DND-41 (cell line): ENCODE results near the gene ARHGEF39.

ENCODE experiments used
- ATAC-seq: fragments of 200-7000 bp; cut with Tn5 transposase; 3 replicates; pipeline ENCODE4 v1.9.1; 2021; ENCODE audit warnings: low read depth; ENCODE audit not compliant: insufficient read depth
- DNase-seq: peaks from one replicate; pipeline ENCODE4 v3.0.0-alpha.2; 2020
- H2AFZ ChIP-seq: 2 replicates; pipeline ENCODE4 v1.6.0; 2012; ENCODE audit warnings: low read depth, low read length
- H3K27ac ChIP-seq: 2 replicates; pipeline ENCODE4 v1.5.1; 2012; ENCODE audit warnings: low read length, inconsistent platforms
- H3K27me3 ChIP-seq: fragments of 200-600 bp; sonication (generic); 2 replicates; pipeline ENCODE4 v1.6.0; 2012; ENCODE audit warnings: low read length, mild to moderate bottlenecking, inconsistent platforms; ENCODE audit not compliant: insufficient read depth, poor library complexity
- H3K36me3 ChIP-seq: 2 replicates; pipeline ENCODE4 v1.5.1; 2012; ENCODE audit warnings: low read length, inconsistent platforms; ENCODE audit not compliant: insufficient read depth
- H3K4me1 ChIP-seq: 2 replicates; pipeline ENCODE4 v1.5.1; 2012; ENCODE audit warnings: mild to moderate bottlenecking, low read length; ENCODE audit not compliant: insufficient read depth
- H3K4me2 ChIP-seq: 2 replicates; pipeline ENCODE4 v1.6.0; 2012; ENCODE audit warnings: mild to moderate bottlenecking, moderate library complexity, low read length, inconsistent platforms; ENCODE audit not compliant: insufficient read depth
- H3K4me3 ChIP-seq, 2 experiments: fragments of 200-600 bp in 1 of 2; shearing (Covaris generic) in 1 of 2; 2 replicates each; pipeline ENCODE4 v1.5.1; 2012 to 2016; ENCODE audit warnings: inconsistent platforms in 2 of 2, low read length in 2 of 2, mild to moderate bottlenecking in 2 of 2, low read depth in 1 of 2, moderate library complexity in 1 of 2
- H3K79me2 ChIP-seq: 2 replicates; pipeline ENCODE4 v1.6.0; 2012; ENCODE audit warnings: low read length, inconsistent platforms; ENCODE audit not compliant: insufficient read depth
- H3K9ac ChIP-seq: 2 replicates; pipeline ENCODE4 v1.6.0; 2012; ENCODE audit warnings: low read depth, mild to moderate bottlenecking, inconsistent platforms, low read length, moderate library complexity
- H3K9me3 ChIP-seq: 2 replicates; pipeline ENCODE4 v1.5.1; 2012; ENCODE audit warnings: low read length, moderate library complexity, mild to moderate bottlenecking, inconsistent platforms; ENCODE audit not compliant: insufficient read depth, severe bottlenecking
- H4K20me1 ChIP-seq: 2 replicates; pipeline ENCODE4 v1.6.0; 2012; ENCODE audit warnings: low read length; ENCODE audit not compliant: insufficient read depth
- EZH2 ChIP-seq: IDR thresholded peaks from 3 replicates; pipeline ENCODE4 v1.6.1; 2012; ENCODE audit warnings: borderline replicate concordance, low read depth, mild to moderate bottlenecking, moderate library complexity, low read length, inconsistent platforms; ENCODE audit not compliant: severe bottlenecking
- TF ChIP-seq, protein P1 (sequence below): IDR thresholded peaks from 2 replicates; pipeline ENCODE4 v1.5.1; 2012; ENCODE audit warnings: borderline replicate concordance, low read length, moderate library complexity, mild to moderate bottlenecking; ENCODE audit not compliant: poor library complexity, severe bottlenecking; ENCODE audit errors: extremely low read depth

ARHGEF39 gene

DNA sequence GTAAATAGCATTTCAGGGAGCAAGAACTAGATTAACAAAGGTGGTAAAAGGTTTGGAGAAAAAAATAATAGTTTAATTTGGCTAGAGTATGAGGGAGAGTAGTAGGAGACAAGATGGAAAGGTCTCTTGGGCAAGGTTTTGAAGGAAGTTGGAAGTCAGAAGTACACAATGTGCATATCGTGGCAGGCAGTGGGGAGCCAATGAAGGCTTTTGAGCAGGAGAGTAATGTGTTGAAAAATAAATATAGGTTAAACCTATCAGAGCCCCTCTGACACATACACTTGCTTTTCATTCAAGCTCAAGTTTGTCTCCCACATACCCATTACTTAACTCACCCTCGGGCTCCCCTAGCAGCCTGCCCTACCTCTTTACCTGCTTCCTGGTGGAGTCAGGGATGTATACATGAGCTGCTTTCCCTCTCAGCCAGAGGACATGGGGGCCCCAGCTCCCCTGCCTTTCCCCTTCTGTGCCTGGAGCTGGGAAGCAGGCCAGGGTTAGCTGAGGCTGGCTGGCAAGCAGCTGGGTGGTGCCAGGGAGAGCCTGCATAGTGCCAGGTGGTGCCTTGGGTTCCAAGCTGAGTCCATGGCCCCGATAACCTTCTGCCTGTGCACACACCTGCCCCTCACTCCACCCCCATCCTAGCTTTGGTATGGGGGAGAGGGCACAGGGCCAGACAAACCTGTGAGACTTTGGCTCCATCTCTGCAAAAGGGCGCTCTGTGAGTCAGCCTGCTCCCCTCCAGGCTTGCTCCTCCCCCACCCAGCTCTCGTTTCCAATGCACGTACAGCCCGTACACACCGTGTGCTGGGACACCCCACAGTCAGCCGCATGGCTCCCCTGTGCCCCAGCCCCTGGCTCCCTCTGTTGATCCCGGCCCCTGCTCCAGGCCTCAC is 8.4 kb upstream of the ARHGEF39 start, which contains the start of gene CA9:
Gene CA9, plus strand, starts transcription at position 797 of the 893 bp plus-strand sequence. Its CDS starts 32 bp downstream, at position 829.
- H3K27me3 ChIP-seq, result no peaks in the 10 kb centered on the region
- no peak for ATAC-seq
- no peaks in the 10 kb centered on the region for H3K79me2 ChIP-seq
- no peak for TF ChIP-seq EZH2
- TF ChIP-seq, protein P1, sequence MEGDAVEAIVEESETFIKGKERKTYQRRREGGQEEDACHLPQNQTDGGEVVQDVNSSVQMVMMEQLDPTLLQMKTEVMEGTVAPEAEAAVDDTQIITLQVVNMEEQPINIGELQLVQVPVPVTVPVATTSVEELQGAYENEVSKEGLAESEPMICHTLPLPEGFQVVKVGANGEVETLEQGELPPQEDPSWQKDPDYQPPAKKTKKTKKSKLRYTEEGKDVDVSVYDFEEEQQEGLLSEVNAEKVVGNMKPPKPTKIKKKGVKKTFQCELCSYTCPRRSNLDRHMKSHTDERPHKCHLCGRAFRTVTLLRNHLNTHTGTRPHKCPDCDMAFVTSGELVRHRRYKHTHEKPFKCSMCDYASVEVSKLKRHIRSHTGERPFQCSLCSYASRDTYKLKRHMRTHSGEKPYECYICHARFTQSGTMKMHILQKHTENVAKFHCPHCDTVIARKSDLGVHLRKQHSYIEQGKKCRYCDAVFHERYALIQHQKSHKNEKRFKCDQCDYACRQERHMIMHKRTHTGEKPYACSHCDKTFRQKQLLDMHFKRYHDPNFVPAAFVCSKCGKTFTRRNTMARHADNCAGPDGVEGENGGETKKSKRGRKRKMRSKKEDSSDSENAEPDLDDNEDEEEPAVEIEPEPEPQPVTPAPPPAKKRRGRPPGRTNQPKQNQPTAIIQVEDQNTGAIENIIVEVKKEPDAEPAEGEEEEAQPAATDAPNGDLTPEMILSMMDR, result no peak
- H2AFZ ChIP-seq, result no peak within 1 kb of the TSS
- no peaks in the 10 kb centered on the region for H3K36me3 ChIP-seq
- H3K4me3 ChIP-seq, result no peak within 1 kb of the TSS
- no peak within 1 kb of the TSS for H3K4me2 ChIP-seq
- no peak within 1 kb of the TSS for H3K9ac ChIP-seq
- H3K9me3 ChIP-seq, result no peaks in the 10 kb centered on the region
- H3K27ac ChIP-seq, result no peak within 1 kb of the TSS
- H4K20me1 ChIP-seq, result no peaks in the 10 kb centered on the region
- no peak for DNase-seq
- no peaks in the 10 kb centered on the region for H3K4me1 ChIP-seq

DNA sequence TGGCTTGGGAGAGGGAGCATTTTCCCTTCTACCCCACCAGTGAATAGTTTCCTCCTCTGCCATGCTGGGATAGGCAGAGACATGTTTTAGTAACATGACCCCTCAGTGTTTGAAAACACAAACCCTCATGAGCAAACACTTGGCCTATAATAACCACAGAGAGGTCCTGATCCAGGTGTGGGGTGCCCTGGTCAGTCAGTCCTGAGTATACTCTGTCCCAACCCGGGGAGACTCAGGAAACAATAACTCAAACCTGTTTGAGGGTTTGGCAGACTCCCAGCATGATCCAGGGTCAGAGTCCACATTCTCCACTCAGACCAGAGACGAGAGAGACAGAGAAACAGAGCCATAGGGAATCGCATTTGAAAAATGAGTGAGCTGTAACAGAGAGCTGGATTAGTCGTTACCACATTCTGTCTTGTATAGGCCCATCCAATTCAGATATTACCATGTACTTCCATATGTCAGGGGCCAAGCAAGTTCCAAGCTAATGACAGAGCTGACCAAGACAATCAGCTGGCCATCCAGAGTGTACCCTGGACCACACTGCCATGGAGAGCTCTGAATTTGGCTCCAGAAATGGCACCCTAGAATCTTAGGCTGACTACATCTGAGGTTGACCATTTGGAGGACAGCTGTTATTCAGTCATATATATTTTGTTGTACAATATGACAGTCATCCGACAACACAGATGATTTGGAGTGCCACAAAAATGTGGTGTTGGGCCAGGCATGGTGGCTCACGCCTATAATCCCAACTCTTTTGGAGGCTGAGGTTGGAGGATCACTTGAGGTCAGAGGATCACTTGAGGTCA is 4.5 kb upstream of the ARHGEF39 start:
- 0 out of 2 replicates have a peak, but pooled peaks cover 3% of the 10 kb centered on the region for H3K79me2 ChIP-seq
- no peaks in the 10 kb centered on the region for H4K20me1 ChIP-seq
- H3K4me1 ChIP-seq, result peaks cover 27% of the 10 kb centered on the region
- no peaks in the 10 kb centered on the region for H3K27me3 ChIP-seq
- TF ChIP-seq EZH2, result no peak
- TF ChIP-seq, protein P1, result no peak
- H3K9me3 ChIP-seq, result no peaks in the 10 kb centered on the region
- no peak overlapping the region for H3K4me2 ChIP-seq
- ATAC-seq, result no peak
- no peak for DNase-seq
- H3K9ac ChIP-seq, result no peak overlapping the region
- H3K27ac ChIP-seq, result no peak overlapping the region
- no peaks in the 10 kb centered on the region for H3K36me3 ChIP-seq
- no peak overlapping the region for H2AFZ ChIP-seq
- H3K4me3 ChIP-seq, result no peak overlapping the region

DNA sequence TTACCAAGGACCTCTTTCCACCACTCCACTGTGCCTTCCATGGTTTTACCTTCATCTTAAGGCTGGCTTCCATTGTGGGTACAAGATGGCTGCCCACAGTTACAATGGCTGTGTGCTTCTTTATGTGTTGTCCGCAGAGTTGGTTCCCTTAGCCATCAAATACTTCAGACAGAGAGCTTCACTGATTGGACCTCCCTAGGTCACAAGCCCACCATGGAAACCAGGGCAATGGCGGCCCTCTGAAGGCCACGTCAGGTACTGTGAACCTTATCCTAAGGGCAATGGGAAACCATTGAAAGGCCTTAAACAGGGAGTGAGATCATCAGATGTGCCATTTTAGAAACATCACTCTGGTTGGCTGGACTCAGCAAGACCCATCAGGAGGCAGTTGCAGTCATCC is 2.9 kb upstream of the ARHGEF39 start:
- H3K79me2 ChIP-seq, result peaks cover 17% of the 10 kb centered on the region
- no peak overlapping the region for H3K4me3 ChIP-seq
- ATAC-seq, result no peak
- H3K4me1 ChIP-seq, result peaks cover 43% of the 10 kb centered on the region
- H4K20me1 ChIP-seq, result no peaks in the 10 kb centered on the region
- H3K36me3 ChIP-seq, result peaks cover 6% of the 10 kb centered on the region
- no peak overlapping the region for H2AFZ ChIP-seq
- no peak overlapping the region for H3K4me2 ChIP-seq
- H3K9me3 ChIP-seq, result no peaks in the 10 kb centered on the region
- H3K9ac ChIP-seq, result no peak overlapping the region
- no peaks in the 10 kb centered on the region for H3K27me3 ChIP-seq
- TF ChIP-seq, protein P1, result no peak
- no peak for TF ChIP-seq EZH2
- H3K27ac ChIP-seq, result no peak overlapping the region
- no peak for DNase-seq
